Measurements from ENCODE around the gene TBC1D2B. TPM values are rescaled to one million over a fixed set of nuclear protein-coding genes. Genes with fewer than 3 reads are reported as not detected.

Gene TBC1D2B
- total and polyA plus RNA-seq, 2 donors (not counting 3 experiments of a cell fraction or from before 2014, with no cell fraction given): 30.8 to 46.1 TPM

DNA sequence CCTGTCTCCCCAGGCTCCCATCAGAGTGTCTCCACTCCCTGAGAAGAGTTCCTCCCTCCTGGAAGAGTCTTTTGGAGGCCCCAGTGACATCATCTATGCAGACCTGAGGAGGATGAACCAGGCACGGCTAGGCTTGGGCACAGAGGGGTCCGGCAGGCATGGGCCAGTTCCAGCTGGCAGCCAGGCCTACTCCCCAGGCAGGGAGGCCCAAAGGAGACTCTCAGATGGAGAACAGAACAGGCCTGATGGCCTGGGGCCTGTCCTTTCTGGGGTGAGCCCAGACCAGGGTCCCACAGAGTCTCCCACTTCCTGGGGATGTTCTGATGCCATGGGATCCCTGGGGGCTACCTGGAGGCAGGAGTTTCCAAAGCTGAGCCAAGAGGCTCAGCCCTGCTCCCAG lies 23.4 kb upstream of the TBC1D2B start:
- Histone ChIP-seq H3K27me3 (ENCODE audit: control insufficient read depth in 2 of 2, insufficient read depth in 2 of 2, low read length in 2 of 2) (no peaks in the 10 kb centered on the region), H3K4me1 (ENCODE audit: control insufficient read depth, extremely low read depth, insufficient read depth, low read length) (peaks cover 11% of the 10 kb centered on the region), H3K4me2 (ENCODE audit: insufficient read depth, low read length) (no peak overlapping the region), H2AFZ (ENCODE audit: low read depth, low read length) (no peak overlapping the region), H3K9me3 (replicated peaks; ENCODE audit: control insufficient read depth, insufficient read depth, low read length) (no peaks in the 10 kb centered on the region), H3K36me3 (ENCODE audit: control insufficient read depth in 2 of 2, extremely low read depth in 1 of 2, insufficient read depth in 2 of 2, low read length in 2 of 2) (no peaks in the 10 kb centered on the region), H3K9me1 (replicated peaks; ENCODE audit: control insufficient read depth, extremely low read depth, insufficient read depth, low read length) (no peaks in the 10 kb centered on the region), H4K20me1 (replicated peaks; ENCODE audit: control insufficient read depth, extremely low read depth, insufficient read depth, low read length) (no peaks in the 10 kb centered on the region), H3K4me3 (replicated peaks in 1 of 3; ENCODE audit: insufficient read depth in 1 of 3, low read depth in 1 of 3, low read length in 3 of 3) (no peak overlapping the region), H3K27ac (ENCODE audit: insufficient read depth, low read depth, low read length) (no peak overlapping the region), H3K79me2 (ENCODE audit: control insufficient read depth, insufficient read depth, low read length) (no peaks in the 10 kb centered on the region), H3K9ac (replicated peaks; ENCODE audit: extremely low read depth, insufficient read depth, low read length) (no peak overlapping the region)
- intact Hi-C loops (cut with micrococcal nuclease): no loop called here
- no peak for TF ChIP-seq EZH2 (IDR thresholded peaks at IDR 0.05; ENCODE audit: borderline replicate concordance, low read depth, low read length, severe bottlenecking)
- TF ChIP-seq, protein P1, sequence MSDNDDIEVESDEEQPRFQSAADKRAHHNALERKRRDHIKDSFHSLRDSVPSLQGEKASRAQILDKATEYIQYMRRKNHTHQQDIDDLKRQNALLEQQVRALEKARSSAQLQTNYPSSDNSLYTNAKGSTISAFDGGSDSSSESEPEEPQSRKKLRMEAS (IDR thresholded peaks at IDR 0.05; ENCODE audit: insufficient read depth, insufficient read length): no peak
- TF ChIP-seq, protein P2, sequence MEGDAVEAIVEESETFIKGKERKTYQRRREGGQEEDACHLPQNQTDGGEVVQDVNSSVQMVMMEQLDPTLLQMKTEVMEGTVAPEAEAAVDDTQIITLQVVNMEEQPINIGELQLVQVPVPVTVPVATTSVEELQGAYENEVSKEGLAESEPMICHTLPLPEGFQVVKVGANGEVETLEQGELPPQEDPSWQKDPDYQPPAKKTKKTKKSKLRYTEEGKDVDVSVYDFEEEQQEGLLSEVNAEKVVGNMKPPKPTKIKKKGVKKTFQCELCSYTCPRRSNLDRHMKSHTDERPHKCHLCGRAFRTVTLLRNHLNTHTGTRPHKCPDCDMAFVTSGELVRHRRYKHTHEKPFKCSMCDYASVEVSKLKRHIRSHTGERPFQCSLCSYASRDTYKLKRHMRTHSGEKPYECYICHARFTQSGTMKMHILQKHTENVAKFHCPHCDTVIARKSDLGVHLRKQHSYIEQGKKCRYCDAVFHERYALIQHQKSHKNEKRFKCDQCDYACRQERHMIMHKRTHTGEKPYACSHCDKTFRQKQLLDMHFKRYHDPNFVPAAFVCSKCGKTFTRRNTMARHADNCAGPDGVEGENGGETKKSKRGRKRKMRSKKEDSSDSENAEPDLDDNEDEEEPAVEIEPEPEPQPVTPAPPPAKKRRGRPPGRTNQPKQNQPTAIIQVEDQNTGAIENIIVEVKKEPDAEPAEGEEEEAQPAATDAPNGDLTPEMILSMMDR (IDR thresholded peaks at IDR 0.05; ENCODE audit: extremely low read depth in 1 of 2, insufficient read depth in 1 of 2, low read depth in 1 of 2, low read length in 2 of 2): no peak
- TF ChIP-seq FOS (IDR thresholded peaks at IDR 0.05; ENCODE audit: borderline replicate concordance, insufficient read depth, low read length): no peak
- no peak for TF ChIP-seq POLR2AphosphoS5 (IDR thresholded peaks at IDR 0.05; ENCODE audit: insufficient read depth, low read depth, low read length)
- FAIRE-seq (no peak), DNase-seq (ENCODE audit: low read depth, low spot score) (no peak)
- ChIA-PET CTCF (no interaction called here), POLR2A (no interaction called here)
- no TSS peak for BruUV-seq (replicated peaks)
- dilution Hi-C loops (cut with MboI; ENCODE audit: extremely low pct_ligation_motif_present, low sequenced_read_pairs): no loop called here

All from endothelial cell of umbilical vein (primary cell).